HepG2 (cell line): Measurements from ENCODE around the gene BCL7A. TPM values are rescaled to one million over a fixed set of nuclear protein-coding genes. Genes with fewer than 3 reads are reported as not detected.

Experiments used
- ATAC-seq: fragments of 200-7000 bp; cut with Tn5 transposase; 3 replicates; pipeline ENCODE4 v1.9.1; 2020; ENCODE audit warnings: mild to moderate bottlenecking, moderate library complexity
- BruUV-seq: library from RNA; stranded (reverse); fragments of 400-500 nt; replicated peaks from 2 replicates; lab custom pipeline; 2021; lab: Mats Ljungman, UMichigan
- CTCF ChIA-PET: fragments of 300-600 bp; formaldehyde crosslinking; extraction: SDS; loops from one replicate; lab custom pipeline; 2021; ENCODE audit warnings: low total read pairs, inconsistent platforms, low intra/inter-chr PET ratio; lab: Yijun Ruan, JAX
- POLR2A ChIA-PET: fragments of 350-600 bp; sonication (Branson Sonifier 250); formaldehyde crosslinking; loops from one replicate; lab custom pipeline; 2020; ENCODE audit warnings: antibody characterized with exemption, inconsistent platforms; lab: Yijun Ruan, JAX
- DNase-seq: peaks from one replicate; pipeline ENCODE4 v3.0.0-alpha.2; 2015; ENCODE audit warnings: low spot score
- FAIRE-seq: peaks from 3 replicates; lab custom pipeline; 2011; peaks lifted over from hg19 to GRCh38; lab: Jason Lieb, UNC
- H2AFZ ChIP-seq: one replicate; pipeline ENCODE4 v1.6.1; 2011; ENCODE audit warnings: low read length, inconsistent platforms
- H3K27ac ChIP-seq: fragments of 300-600 bp; 3 replicates; pipeline ENCODE4 v1.8.0; 2011; ENCODE audit warnings: mixed run types, mild to moderate bottlenecking, mixed read lengths, low read length, inconsistent platforms; ENCODE audit not compliant: insufficient read depth; ENCODE audit errors: extremely low read length
- H3K27me3 ChIP-seq, 2 experiments: fragments of 200-600 bp in 1 of 2; 2 replicates in 1 of 2; 3 replicates in 1 of 2; pipeline versions ENCODE4 v1.6.0 to v1.8.0; 2011; ENCODE audit warnings: low read length in 2 of 2, mild to moderate bottlenecking in 2 of 2, moderate library complexity in 2 of 2, inconsistent platforms in 1 of 2; ENCODE audit not compliant: insufficient read depth in 2 of 2, control insufficient read depth in 1 of 2
- H3K36me3 ChIP-seq, 2 experiments: fragments of 200-600 bp in 1 of 2; replicated peaks in 1 of 2; 2 replicates in 1 of 2; 3 replicates in 1 of 2; pipeline versions ENCODE4 v1.5.1 to v1.8.0; 2011; ENCODE audit warnings: low read length in 2 of 2, inconsistent platforms in 1 of 2; ENCODE audit not compliant: insufficient read depth in 2 of 2, control insufficient read depth in 1 of 2
- H3K4me1 ChIP-seq: 2 replicates; pipeline ENCODE4 v1.5.1; 2012; ENCODE audit warnings: low read length, inconsistent platforms; ENCODE audit not compliant: insufficient read depth
- H3K4me2 ChIP-seq: 2 replicates; pipeline ENCODE4 v1.6.0; 2011; ENCODE audit warnings: low read depth, low read length, inconsistent platforms
- H3K4me3 ChIP-seq, 3 experiments: fragments of 200-600 bp in 1 of 3; sonication (generic), shearing (Covaris generic) in 1 of 3; replicated peaks in 1 of 3; 2 replicates each; pipeline ENCODE4 v1.5.1; 2011 to 2016; ENCODE audit warnings: low read length in 3 of 3, inconsistent platforms in 2 of 3, low read depth in 2 of 3, mild to moderate bottlenecking in 2 of 3, control low read depth in 1 of 3, mixed read lengths in 1 of 3; ENCODE audit not compliant: insufficient read depth in 1 of 3
- H3K79me2 ChIP-seq: one replicate; pipeline ENCODE4 v1.6.1; 2011; ENCODE audit warnings: low read length, inconsistent platforms; ENCODE audit not compliant: insufficient read depth
- H3K9ac ChIP-seq: 2 replicates; pipeline ENCODE4 v1.6.0; 2011; ENCODE audit warnings: mild to moderate bottlenecking, low read depth, low read length, inconsistent platforms; ENCODE audit not compliant: insufficient read depth
- H3K9me3 ChIP-seq: 2 replicates; pipeline ENCODE4 v1.5.1; 2012; ENCODE audit warnings: mild to moderate bottlenecking, low read length
- H4K20me1 ChIP-seq: 2 replicates; pipeline ENCODE4 v1.6.0; 2011; ENCODE audit warnings: inconsistent platforms, mild to moderate bottlenecking, low read length, moderate library complexity; ENCODE audit not compliant: insufficient read depth
- EED ChIP-seq: sonication (generic); formaldehyde crosslinking; IDR thresholded peaks from 2 replicates; pipeline ENCODE4 v1.5.0; 2020; ENCODE audit warnings: mild to moderate bottlenecking, missing genetic modification reagents
- HOMEZ ChIP-seq: IDR thresholded peaks from 2 replicates; pipeline ENCODE4 v1.6.1; 2016; ENCODE audit warnings: low read depth
- KLF12 ChIP-seq: sonication (generic); formaldehyde crosslinking; IDR thresholded peaks from 2 replicates; pipeline ENCODE4 v1.4.0; 2020; ENCODE audit warnings: missing genetic modification reagents, borderline replicate concordance
- KMT2A ChIP-seq: sonication (generic); formaldehyde crosslinking; IDR thresholded peaks from 2 replicates; pipeline ENCODE4 v1.4.0; 2020; ENCODE audit warnings: missing genetic modification reagents
- LCORL ChIP-seq, 2 experiments: fragments of 450-650 bp in 1 of 2; sonication (generic) in 1 of 2; formaldehyde crosslinking in 1 of 2; IDR thresholded peaks; 2 replicates each; pipeline versions ENCODE4 v1.5.0 to v1.6.1; 2017 to 2020; ENCODE audit warnings: antibody characterized with exemption in 1 of 2, missing genetic modification reagents in 1 of 2
- PAF1 ChIP-seq: IDR thresholded peaks from 2 replicates; pipeline ENCODE4 v1.6.1; 2016; ENCODE audit warnings: missing genetic modification reagents, missing compliant biosample characterization
- PCBP2 ChIP-seq: fragments of 200-400 bp; formaldehyde crosslinking; optimal IDR thresholded peaks from 2 replicates; pipeline ENCODE3; 2018; ENCODE audit warnings: low read length, low read depth; ENCODE audit not compliant: poor library complexity, severe bottlenecking
- ZNF34 ChIP-seq: sonication (generic); formaldehyde crosslinking; IDR thresholded peaks from 2 replicates; pipeline ENCODE4 v1.4.0; 2020; ENCODE audit warnings: mild to moderate bottlenecking, missing genetic modification reagents, borderline replicate concordance
- ZNF496 ChIP-seq: sonication (generic); formaldehyde crosslinking; IDR thresholded peaks from 2 replicates; pipeline ENCODE4 v1.8.1; 2023; ENCODE audit warnings: mild to moderate bottlenecking, moderate library complexity, missing genetic modification reagents; ENCODE audit not compliant: insufficient replicate concordance
- ZNF564 ChIP-seq: sonication (generic); formaldehyde crosslinking; IDR thresholded peaks from 2 replicates; pipeline ENCODE4 v1.8.1; 2023; ENCODE audit warnings: mild to moderate bottlenecking, missing genetic modification reagents
- ZNF646 ChIP-seq: sonication (generic); formaldehyde crosslinking; IDR thresholded peaks from 2 replicates; pipeline ENCODE4 v1.9.0; 2021; ENCODE audit warnings: mild to moderate bottlenecking, missing genetic modification reagents
- WGBS: methylation state at CpG from one replicate; pipeline ENCODE4 v1.1.6; 2017; ENCODE audit warnings: low lambda C conversion rate; 5-methylcytosine and 5-hydroxymethylcytosine counted together
- in situ Hi-C: cut with HindIII; loops from 2 replicates; pipeline ENCODE4 v1.10.0; 2017; ENCODE audit warnings: low pct_unique_long_range_greater_than_20kb; ENCODE audit not compliant: extremely low pct_ligation_motif_present
- intact Hi-C: fragments of 100-400 bp; cut with micrococcal nuclease; formaldehyde crosslinking; loops from one replicate; pipeline ENCODE4 v1.10.0; 2022; ENCODE audit not compliant: unreplicated experiment
- polyA plus RNA-seq, 8 experiments: library from polyadenylated mRNA; depleted of rRNA in 3 of 8; stranded (reverse) in 7 of 8; unstranded in 1 of 8; fragments of >200 nt; fragmentation: Illumina TruSeq in 4 of 8; extraction: Trizol in 4 of 8; gene quantifications; 2 replicates each; pipeline versions ENCODE4 v1.2.1 to v1.2.3, GENCODE V29; 2011 to 2016; ENCODE audit warnings: low read depth in 4 of 8, missing spikeins in 1 of 8, mixed read lengths in 1 of 8; ENCODE audit not compliant: insufficient read depth in 1 of 8
- total RNA-seq, 5 experiments: library from RNA; depleted of rRNA; stranded (reverse); fragments of >200 nt; fragmentation: Illumina TruSeq; extraction: Trizol; gene quantifications; 2 replicates each; pipeline ENCODE4 v1.2.3, GENCODE V29; 2016; ENCODE audit warnings: low read depth in 1 of 5

BCL7A gene
- total and polyA plus RNA-seq, 2 of the 13 experiments (the other 11 are each of a cell fraction or from before 2014, with no cell fraction given): 4.1 to 6.2 TPM

- ATAC-seq (peak; percentile 55), DNase-seq (no peak), FAIRE-seq (no peak)
- intact Hi-C loops (no loop called here), in situ Hi-C loops (no loop called here)
- no peaks in the 10 kb centered on the region for H4K20me1 ChIP-seq
- H2AFZ ChIP-seq: no peak overlapping the region
- H3K36me3 ChIP-seq: no peaks in the 10 kb centered on the region
- TF ChIP-seq KLF12 (CRISPR knock-in tag): no peak
- no peak for TF ChIP-seq LCORL (IDR thresholded peaks at IDR 0.05)
- no peak for TF ChIP-seq LCORL (CRISPR knock-in tag; IDR thresholded peaks at IDR 0.05)
- TF ChIP-seq ZNF496 (CRISPR knock-in tag): no peak
- no peak for TF ChIP-seq HOMEZ (CRISPR knock-in tag)
- no peak for TF ChIP-seq ZNF646 (CRISPR knock-in tag)
- no peak for TF ChIP-seq KMT2A (CRISPR knock-in tag)
- no peak for TF ChIP-seq EED (CRISPR knock-in tag)
- TF ChIP-seq ZNF564 (CRISPR knock-in tag): no peak
- TF ChIP-seq PCBP2: no peak
- no peak for TF ChIP-seq ZNF34 (CRISPR knock-in tag)
- TF ChIP-seq PAF1 (CRISPR knock-in tag): no peak
- no peaks in the 10 kb centered on the region for H3K27me3 ChIP-seq
- H3K4me2 ChIP-seq: peak overlapping the region; percentile 53
- H3K79me2 ChIP-seq: no peaks in the 10 kb centered on the region
- ChIA-PET POLR2A (interaction anchor here (0.5 to 1.9 kb wide), 2 partner anchors 9 to 625 kb away, joined by 3 to 6 read pairs; no protein-coding TSS in a partner anchor), CTCF (no interaction called here)
- no peak overlapping the region for H3K9ac ChIP-seq
- peaks cover 29% of the 10 kb centered on the region for H3K4me1 ChIP-seq
- no peaks in the 10 kb centered on the region for H3K9me3 ChIP-seq
- H3K27ac ChIP-seq: no peak overlapping the region
- BruUV-seq: no TSS peak
- 47% methylated on average over 10 of the region's 11 CpGs for WGBS
- no peak overlapping the region for H3K4me3 ChIP-seq
These were observed 50.6 kb downstream of the BCL7A start for GRCh38 chr12:122072031-122072970.
